ENCODE data around the gene FTH1. TPM values are rescaled to one million over a fixed set of nuclear protein-coding genes. Genes with fewer than 3 reads are reported as not detected.
"Not testable (repeated sequence)": the region's sequence is repeated elsewhere in the genome, so short reads cannot be mapped to it uniquely, and the experiment has no call there.

Gene FTH1
- total RNA-seq, 2 donors from 2014 or later, result 2,679 to 3,454 TPM

- peak; percentile 92 for DNase-seq (ENCODE audit: low spot score)
- intact Hi-C loops (cut with DNase I), result loop anchor here in 1 of 2 donors (5.0 to 10.0 kb wide), 2 partner anchors 127 to 160 kb away; partner anchors contain the start of genes FEN1 and TMEM258
These were observed 12.5 kb downstream of the FTH1 start for GRCh38 chr11:61954851-61955421.

DNA sequence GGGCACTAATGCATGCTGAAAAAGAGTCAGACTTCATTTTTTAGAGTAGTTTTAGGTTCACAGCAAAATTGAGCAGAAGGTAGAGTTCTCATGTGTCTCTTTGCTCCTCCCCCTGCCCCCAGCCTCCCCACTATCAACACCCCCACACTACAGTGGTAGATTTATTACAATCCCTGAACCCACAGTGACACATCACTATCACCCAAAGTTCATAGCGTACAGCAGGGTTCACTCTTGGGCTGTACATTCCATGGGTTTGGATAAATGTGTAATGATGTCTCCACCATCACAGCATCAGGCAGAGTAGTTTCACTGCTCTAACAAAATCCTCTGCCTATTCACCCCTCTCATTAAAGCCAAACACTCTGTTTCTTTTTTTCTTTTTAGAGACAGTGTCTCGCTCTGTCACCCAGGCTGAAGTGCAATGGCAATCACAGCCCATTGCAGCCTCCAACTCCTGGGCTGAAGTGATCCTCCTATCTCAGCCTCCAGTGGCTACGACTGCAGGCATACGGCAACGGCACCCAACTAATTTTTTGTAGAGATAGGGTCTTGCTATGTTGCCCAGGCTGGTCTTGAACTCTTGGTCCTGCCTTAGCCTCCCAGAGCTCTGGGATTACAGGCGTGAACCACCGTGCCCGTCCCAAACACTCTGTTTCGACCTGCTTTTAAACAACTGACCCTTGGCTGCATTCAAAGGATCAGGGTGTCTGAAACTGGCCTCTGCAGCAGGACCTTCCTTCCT is 13.2 kb downstream of the FTH1 start:
- intact Hi-C loops (cut with DNase I), result loop anchor here in 1 of 2 donors (5.0 to 10.0 kb wide), 2 partner anchors 128 to 159 kb away; partner anchors contain the start of genes FEN1 and TMEM258
- DNase-seq (ENCODE audit: low spot score), result no peak

- not testable (repeated sequence) for DNase-seq (ENCODE audit: low spot score)
- intact Hi-C loops (cut with DNase I), result loop anchor here in 1 of 2 donors (5.0 to 10.0 kb wide), 2 partner anchors 129 to 159 kb away; partner anchors contain the start of genes FEN1 and TMEM258
These were observed 13.8 kb downstream of the FTH1 start for GRCh38 chr11:61953632-61954031.

DNA sequence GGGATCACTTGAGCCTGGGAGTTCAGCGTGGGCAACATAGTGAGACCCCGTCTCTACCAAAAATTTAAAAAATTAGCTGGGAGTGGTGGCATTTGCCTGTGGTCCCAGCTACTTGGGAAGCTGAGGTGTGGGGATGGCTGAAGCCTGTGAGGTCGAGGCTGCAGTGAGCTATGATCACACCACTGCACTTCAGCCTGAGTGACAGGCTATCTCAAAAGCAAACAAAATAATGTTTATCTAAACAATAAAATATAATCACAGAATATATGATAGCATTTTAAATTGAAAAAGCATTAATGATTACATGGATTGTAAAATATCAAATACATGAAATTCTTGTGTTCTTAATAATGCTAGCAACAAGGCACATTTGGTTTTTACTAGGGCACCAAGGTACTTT is 14.6 kb downstream of the FTH1 start:
- intact Hi-C loops (cut with DNase I), result loop anchor here in 1 of 2 donors (5.0 to 10.0 kb wide), 2 partner anchors 129 to 158 kb away; partner anchors contain the start of genes FEN1 and TMEM258
- no peak for DNase-seq (ENCODE audit: low spot score)

DNA sequence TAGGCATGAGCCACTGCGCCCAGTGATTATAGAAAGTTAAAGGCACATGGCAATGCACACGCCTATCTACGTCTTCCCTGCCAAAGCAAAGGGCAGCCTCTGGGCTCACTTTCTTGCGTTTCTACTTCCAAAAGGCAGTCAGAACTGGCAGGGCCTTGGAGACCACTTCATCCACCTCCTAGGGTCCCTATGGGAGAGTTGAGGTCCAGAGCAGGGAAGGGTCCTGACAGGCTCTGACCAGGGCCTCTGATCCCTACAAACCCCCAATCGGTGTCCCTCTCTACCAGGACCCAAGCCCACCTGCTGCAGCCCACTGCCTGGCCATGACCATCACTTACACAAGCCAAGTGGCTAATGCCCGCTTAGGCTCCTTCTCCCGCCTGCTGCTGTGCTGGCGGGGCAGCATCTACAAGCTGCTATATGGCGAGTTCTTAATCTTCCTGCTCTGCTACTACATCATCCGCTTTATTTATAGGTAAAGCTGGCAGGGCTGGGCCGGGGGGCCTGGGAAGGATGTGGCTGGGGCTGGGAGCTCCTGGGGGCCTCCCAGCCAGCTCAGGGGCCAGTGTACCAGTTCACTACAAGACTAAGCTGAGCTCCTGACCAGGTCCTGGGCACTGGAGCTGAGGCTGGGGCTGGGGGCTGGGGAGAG is 15.8 kb downstream of the FTH1 start:
- DNase-seq (ENCODE audit: low spot score), result no peak
- intact Hi-C loops (cut with DNase I), result loop anchor here in 1 of 2 donors (5.0 to 10.0 kb wide), 2 partner anchors 131 to 157 kb away; partner anchors contain the start of genes FEN1 and TMEM258

DNA sequence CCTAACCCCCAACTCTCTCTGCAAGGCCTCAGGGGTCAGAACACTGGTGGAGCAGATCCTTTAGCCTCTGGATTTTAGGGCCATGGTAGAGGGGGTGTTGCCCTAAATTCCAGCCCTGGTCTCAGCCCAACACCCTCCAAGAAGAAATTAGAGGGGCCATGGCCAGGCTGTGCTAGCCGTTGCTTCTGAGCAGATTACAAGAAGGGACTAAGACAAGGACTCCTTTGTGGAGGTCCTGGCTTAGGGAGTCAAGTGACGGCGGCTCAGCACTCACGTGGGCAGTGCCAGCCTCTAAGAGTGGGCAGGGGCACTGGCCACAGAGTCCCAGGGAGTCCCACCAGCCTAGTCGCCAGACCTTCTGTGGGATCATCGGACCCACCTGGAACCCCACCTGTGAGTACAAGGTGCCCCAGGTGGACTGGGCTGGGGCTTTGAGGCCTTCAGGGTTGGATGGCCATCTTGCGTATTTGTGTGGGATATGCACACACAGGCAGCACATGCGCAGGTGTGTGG is 17.3 kb downstream of the FTH1 start, which contains the start of gene BEST1:
TSS of gene BEST1 (plus strand) at position 317 of the 513 bp plus-strand sequence. CDS start 1,456 bp downstream, outside the sequence.
- DNase-seq (ENCODE audit: low spot score), result no peak
- intact Hi-C loops (cut with DNase I), result loop anchor here in 1 of 2 donors (5.0 to 10.0 kb wide), 2 partner anchors 132 to 155 kb away; partner anchors contain the start of genes FEN1 and TMEM258

GRCh38 chr11:61949169-61950034 is 18.0 kb downstream of the FTH1 start:
- peak; percentile 91 for DNase-seq (ENCODE audit: low spot score)
- intact Hi-C loops (cut with DNase I), result loop anchor here in 1 of 2 donors (5.0 to 10.0 kb wide), 3 partner anchors 52 to 155 kb away; partner anchors contain the start of genes FEN1 and TMEM258

DNA sequence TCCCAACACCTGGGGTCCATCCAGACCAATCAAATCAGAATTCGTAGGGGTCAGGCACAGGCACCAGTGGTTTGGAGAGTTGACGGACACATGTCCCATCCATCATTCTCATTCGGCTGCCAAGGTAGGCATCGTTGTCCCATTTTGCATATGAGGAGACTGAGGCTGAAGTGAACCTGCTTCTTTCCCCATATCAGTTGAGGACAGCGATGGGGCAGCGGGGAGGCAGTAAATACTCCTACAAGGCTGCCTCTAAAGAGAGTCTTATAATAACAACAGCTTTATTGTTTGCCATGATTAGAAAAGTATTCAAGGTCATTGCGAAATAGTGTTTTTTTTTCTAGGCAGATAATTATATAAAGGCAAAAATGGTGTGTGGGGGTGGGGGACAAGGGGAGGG is 18.9 kb downstream of the FTH1 start:
- intact Hi-C loops (cut with DNase I), result loop anchor here in 1 of 2 donors (5.0 kb wide), 1 partner anchor 51 kb away; no protein-coding TSS in a partner anchor
- no peak for DNase-seq (ENCODE audit: low spot score)

DNA sequence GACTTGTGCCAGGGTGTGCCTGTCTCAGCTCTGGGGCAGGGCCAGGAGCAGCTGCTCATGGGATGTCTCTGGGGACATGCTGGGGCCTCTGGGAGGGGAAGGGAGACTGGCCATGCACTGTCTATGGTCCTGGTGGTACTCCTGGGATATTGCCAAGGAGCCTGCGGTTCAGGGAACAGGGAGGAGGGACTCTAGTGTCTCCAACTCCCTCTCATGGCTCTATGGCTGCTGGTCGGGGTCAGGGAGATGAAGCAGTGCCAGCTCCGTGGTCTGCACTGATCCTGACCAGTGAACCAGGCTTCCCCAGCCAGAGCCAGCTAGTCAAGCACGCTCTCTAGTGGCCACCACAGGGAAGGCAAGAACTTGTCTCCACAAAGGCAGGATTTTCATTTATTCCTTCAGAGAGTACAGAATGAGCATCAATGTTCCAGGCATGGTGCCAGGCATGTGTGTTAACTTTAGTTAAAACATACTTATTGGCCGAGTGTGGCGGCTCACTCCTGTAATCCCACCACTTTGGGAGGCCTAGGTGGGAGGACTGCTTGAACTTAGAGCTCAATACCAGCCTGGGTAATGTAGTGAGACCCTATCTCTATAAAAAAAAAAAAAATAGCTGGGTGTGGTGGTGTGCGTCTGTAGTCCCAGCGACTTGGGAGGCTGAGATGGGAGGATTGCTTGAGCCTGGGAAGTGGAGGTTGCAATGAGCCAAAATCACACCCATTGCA is 19.8 kb downstream of the FTH1 start:
- intact Hi-C loops (cut with DNase I), result loop anchor here (2.0 to 5.0 kb wide), 2 partner anchors 49 to 50 kb away; no protein-coding TSS in a partner anchor
- peak; percentile 96 for DNase-seq (ENCODE audit: low spot score)

DNA sequence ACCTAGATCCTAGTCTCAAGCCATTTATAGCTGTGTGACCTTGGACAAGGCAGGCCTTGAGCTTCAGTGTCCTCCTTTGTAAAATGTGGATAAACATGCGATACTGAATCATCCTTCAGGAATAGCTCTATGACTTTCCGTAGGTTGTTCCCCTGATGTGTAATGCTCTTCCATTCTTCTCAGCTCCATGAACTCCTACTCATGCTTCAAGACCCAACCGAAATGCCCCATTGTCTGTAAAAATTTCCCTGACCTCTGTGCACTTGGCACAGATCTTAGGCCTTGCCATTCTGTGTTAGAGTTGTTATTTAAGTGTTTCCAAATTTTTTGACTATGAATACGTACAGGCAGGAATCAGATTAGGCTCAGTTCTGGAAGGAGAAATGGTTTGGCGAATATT is 20.5 kb downstream of the FTH1 start:
- no peak for DNase-seq (ENCODE audit: low spot score)
- intact Hi-C loops (cut with DNase I), result loop anchor here (2.0 to 5.0 kb wide), 2 partner anchors 48 to 50 kb away; no protein-coding TSS in a partner anchor

DNA sequence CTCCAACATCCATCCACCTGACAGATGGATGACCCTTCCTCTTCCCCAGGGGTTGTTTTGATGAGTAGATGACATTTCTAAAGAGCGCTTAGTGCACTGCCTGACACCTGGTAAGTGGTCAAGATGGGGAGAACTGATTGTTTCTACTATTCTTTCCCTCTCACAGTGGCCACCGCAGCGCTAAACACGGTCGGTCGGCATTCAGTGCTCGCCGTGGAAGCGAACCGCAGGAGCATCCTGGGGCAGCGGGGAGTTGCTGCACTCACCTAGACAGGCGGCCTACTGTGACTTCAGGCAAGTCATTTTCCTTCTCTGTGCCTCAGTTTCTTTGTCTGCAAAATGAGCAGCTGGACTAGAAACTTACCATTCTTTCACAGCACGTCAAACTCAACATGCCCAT is 22.2 kb downstream of the FTH1 start:
- intact Hi-C loops (cut with DNase I), result loop anchor here in 1 of 2 donors (5.0 kb wide), 1 partner anchor 48 kb away; no protein-coding TSS in a partner anchor
- peak; percentile 36 for DNase-seq (ENCODE audit: low spot score)

DNA sequence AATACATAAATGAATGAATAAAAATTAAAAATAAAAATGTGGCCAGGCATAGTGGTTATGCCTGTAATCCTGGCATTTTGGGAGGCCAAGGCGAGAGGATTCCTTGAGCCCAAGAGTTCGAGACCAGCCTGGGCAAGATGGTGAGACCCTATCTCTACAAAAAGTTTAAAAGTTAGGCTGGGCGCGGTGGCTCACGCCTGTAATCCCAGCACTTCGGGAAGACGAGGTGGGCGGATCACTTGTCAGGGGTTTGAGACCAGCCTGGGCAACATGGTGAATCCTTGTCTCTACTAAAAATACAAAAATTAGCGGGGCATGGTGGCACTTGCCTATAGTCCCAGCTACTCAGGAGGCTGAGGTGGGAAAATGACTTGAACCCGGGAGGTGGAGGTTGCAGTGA is 27.0 kb downstream of the FTH1 start:
- intact Hi-C loops (cut with DNase I), result no loop called here
- DNase-seq (ENCODE audit: low spot score), result peak; percentile 16

DNA sequence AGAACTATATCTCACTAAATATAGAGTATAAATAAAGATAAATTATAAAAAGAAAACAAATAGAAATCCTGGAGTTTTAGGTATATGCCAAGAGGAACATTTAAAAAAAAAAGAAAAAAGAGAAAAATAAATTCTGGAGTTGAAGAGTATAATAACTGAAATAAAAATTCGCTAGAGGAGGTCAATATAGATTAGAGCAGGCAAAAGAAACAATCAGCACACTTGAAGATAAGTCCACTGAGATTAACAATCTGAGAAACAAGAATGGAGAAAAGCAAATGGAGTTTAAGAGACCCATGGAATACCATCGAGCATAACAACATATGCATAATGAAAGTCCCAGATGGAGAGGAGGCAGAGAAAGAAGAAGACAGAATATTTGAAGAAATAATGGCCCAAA is 31.6 kb downstream of the FTH1 start:
- intact Hi-C loops (cut with DNase I), result no loop called here
- DNase-seq (ENCODE audit: low spot score), result no peak

GRCh38 chr11:61930933-61931332 is 36.5 kb downstream of the FTH1 start:
- intact Hi-C loops (cut with DNase I), result no loop called here
- no peak for DNase-seq (ENCODE audit: low spot score)

- intact Hi-C loops (cut with DNase I), result no loop called here
- no peak for DNase-seq (ENCODE audit: low spot score)
These were observed 38.8 kb downstream of the FTH1 start for GRCh38 chr11:61928606-61929005.

DNA sequence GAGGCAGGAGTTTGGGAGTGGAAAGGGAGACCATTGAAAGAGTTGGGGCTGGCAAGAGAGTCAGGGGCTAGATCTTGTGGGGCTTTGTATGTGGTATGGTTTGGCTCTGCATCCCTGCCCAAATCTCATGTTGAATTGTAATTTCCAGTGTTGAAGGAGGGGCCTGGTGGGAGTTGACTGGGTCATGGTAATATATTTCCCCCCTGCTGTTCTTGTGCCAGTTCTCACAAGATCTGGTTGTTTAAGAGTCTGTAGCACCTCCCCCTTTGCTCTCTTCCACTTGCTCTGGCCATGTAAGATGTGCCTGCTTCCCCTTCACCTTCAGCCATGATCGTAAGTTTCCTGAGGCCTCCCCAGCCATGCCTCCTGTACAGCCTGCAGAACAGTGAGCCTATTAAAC is 39.9 kb downstream of the FTH1 start:
- intact Hi-C loops (cut with DNase I), result no loop called here
- peak; percentile 12 for DNase-seq (ENCODE audit: low spot score)

DNA sequence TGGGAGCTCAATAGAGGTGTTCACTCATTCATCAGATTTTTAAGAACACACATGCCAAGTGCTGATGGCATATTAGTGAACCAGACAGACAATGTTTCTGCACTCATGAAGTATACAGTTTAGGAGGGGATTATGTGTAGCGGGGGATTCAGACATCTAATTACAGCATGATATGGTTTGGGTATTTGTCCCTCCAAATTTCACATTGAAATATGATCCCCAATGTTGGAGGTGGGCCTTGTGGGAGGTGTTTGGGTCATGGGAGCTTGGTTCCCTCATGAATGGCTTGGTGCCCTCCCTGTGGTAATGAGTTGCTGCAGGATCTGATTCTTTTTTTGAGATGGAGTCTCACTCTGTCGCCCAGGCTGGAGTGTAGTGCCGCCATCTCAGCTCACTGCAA is 41.2 kb downstream of the FTH1 start:
- no peak for DNase-seq (ENCODE audit: low spot score)
- intact Hi-C loops (cut with DNase I), result no loop called here

GRCh38 chr11:61925736-61926135 is 41.7 kb downstream of the FTH1 start:
- intact Hi-C loops (cut with DNase I), result no loop called here
- DNase-seq (ENCODE audit: low spot score), result no peak
